ENCODE results near the gene NR1H3.
"Not testable (repeated sequence)": the region's sequence is repeated elsewhere in the genome, so short reads cannot be mapped to it uniquely, and the experiment has no call there.

The NR1H3 gene

DNA sequence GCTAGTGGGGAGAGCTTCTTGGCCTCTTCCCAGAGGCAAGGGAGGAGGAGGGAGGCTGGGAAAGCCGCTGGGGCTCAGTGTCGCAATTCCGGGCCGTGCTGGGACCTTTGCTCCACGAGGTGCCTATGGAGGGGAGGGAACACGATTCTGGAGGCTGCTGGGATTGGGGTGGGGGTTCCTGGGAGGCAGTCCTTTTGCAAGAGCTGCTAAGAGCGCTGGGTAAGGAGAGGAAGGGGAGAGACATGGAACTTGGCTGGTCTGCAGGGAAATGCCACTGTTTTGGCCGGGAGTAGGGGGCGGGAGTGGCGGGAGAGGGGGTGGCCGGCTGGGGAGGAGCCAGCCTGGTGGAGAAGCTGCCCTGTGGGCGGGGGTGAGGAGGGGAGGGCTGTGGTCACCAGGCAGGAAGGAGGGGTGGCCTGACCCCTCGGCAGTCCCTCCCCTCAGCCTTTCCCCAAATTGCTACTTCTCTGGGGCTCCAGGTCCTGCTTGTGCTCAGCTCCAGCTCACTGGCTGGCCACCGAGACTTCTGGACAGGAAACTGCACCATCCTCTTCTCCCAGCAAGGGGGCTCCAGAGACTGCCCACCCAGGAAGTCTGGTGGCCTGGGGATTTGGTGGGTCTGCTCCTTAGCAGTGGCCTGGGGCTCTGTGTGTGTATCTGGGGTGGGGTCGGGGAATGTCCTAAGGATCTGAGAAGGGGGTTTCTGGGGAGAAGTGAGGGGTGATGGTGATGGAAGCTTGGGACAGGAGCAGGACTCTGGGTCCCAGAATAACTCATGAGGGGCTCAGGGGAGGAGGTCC lies at the start of gene NR1H3:
NR1H3 (plus strand) TSS at position 480 of the 800 bp plus-strand sequence. CDS start 1,221 bp downstream, outside the sequence.
- peak within 1 kb of the TSS; percentile 35 for H3K27ac Mint-ChIP-seq
- H3K27me3 Mint-ChIP-seq, result no peaks in the 10 kb centered on the region
- H3K9me3 Mint-ChIP-seq, result no peaks in the 10 kb centered on the region
- no peak within 1 kb of the TSS for H3K4me3 Mint-ChIP-seq
- peaks cover 9% of the 10 kb centered on the region for H3K4me1 Mint-ChIP-seq (ENCODE audit: low read depth)
- H3K36me3 Mint-ChIP-seq (ENCODE audit: low read depth), result peaks cover 5% of the 10 kb centered on the region
- DNase-seq, result no peak

- not testable (repeated sequence) for H3K27ac Mint-ChIP-seq; H3K9me3 Mint-ChIP-seq; H3K36me3 Mint-ChIP-seq (ENCODE audit: low read depth); H3K4me1 Mint-ChIP-seq (ENCODE audit: low read depth); DNase-seq; H3K4me3 Mint-ChIP-seq; H3K27me3 Mint-ChIP-seq
Measured at GRCh38 chr11:47208008-47208552, 49.7 kb upstream of the NR1H3 start.

DNA sequence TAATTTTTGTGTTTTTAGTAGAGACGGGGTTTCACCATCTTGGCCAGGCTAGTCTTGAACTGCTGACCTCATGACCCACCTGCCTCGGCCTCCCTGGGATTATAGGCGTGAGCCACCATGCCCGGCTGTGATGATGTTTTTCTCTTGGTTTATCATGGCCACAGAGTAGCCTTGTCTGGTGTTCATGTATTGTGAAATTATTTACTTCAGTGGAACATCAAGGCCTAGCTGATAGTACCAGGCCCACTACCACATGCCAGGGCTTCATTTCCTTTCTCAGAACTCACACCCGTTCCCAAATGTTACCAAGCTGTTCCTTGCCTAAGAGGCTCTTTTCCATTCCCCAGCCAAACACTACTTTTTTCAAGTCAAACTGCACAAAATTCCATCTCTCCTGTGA lies 49.2 kb upstream of the NR1H3 start:
- Mint-ChIP-seq H3K4me1 (ENCODE audit: low read depth) (peaks cover 6% of the 10 kb centered on the region), H3K27ac (no peak overlapping the region), H3K9me3 (no peaks in the 10 kb centered on the region), H3K27me3 (no peaks in the 10 kb centered on the region), H3K36me3 (ENCODE audit: low read depth) (no peaks in the 10 kb centered on the region), H3K4me3 (no peak overlapping the region)
- DNase-seq, result no peak

GRCh38 chr11:47212938-47213337 lies 44.9 kb upstream of the NR1H3 start:
- no peaks in the 10 kb centered on the region for H3K27me3 Mint-ChIP-seq
- peaks cover 33% of the 10 kb centered on the region for H3K4me1 Mint-ChIP-seq (ENCODE audit: low read depth)
- no peak overlapping the region for H3K4me3 Mint-ChIP-seq
- H3K27ac Mint-ChIP-seq, result no peak overlapping the region
- no peaks in the 10 kb centered on the region for H3K9me3 Mint-ChIP-seq
- DNase-seq, result no peak
- peaks cover 32% of the 10 kb centered on the region for H3K36me3 Mint-ChIP-seq (ENCODE audit: low read depth)

DNA sequence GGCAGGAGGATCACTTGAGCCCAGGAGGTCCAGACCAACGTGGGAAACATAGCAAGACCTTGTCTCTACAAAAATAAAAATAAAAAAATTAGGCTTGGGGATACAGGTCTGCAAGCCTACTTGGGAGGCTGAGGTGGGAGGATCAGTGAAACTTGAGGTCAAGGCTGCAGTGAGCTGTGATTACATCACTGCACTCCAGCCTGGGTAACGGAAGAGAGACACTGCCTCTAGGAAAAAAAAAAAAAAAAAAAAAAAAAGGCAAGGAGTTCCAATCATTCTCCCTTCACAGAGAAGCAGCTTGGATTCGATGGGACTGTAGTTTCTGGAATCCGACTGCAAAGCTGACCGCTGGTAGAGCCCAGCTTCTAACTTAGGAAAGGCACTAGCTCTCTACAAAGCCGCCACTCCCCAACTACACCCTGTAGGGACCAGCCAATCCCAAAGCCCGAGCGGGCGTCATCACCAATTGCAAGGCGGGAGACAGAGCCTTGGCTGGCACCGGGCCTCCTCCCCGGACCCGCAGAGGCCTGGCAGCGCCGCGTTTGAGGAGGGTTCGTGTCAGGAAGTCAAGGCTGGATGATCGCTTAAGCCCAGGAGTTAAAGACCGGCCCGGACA lies 43.7 kb upstream of the NR1H3 start:
- Mint-ChIP-seq H3K36me3 (ENCODE audit: low read depth) (peaks cover 43% of the 10 kb centered on the region), H3K4me3 (peak overlapping the region; percentile 97), H3K9me3 (no peaks in the 10 kb centered on the region), H3K27me3 (no peaks in the 10 kb centered on the region), H3K27ac (peak overlapping the region; percentile 100), H3K4me1 (ENCODE audit: low read depth) (peaks cover 40% of the 10 kb centered on the region)
- DNase-seq, result peak; percentile 87

DNA sequence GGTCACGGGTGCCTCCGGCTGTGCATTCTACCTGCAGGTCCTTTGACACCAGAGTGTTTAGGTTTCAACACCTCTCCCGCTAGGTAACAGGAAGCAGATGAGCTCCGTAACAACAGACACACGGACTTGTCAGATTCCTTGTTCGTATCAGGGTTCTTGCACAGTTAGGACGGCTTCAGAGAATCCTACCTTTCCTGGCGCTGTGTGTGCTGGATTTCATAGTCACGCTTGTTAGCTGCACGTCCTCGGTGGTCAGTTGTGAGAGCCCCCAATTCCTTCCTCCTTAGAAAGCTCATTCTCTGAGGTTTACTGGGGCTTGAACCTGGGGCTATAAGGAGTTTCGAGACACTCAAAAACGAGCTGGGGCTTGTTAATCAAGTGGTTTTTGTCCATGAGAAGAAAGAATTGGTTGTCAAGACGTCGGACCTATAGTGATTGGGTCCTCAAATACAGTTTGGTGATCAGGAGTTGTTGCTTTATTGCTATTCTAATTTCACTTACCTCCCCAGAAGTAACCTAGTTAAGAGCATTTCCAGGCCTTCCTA lies 42.4 kb upstream of the NR1H3 start:
- DNase-seq, result no peak
- Mint-ChIP-seq H3K27me3 (no peaks in the 10 kb centered on the region), H3K27ac (peak overlapping the region; percentile 100), H3K36me3 (ENCODE audit: low read depth) (peaks cover 56% of the 10 kb centered on the region), H3K9me3 (no peaks in the 10 kb centered on the region), H3K4me3 (peak overlapping the region; percentile 97), H3K4me1 (ENCODE audit: low read depth) (peaks cover 48% of the 10 kb centered on the region)

DNA sequence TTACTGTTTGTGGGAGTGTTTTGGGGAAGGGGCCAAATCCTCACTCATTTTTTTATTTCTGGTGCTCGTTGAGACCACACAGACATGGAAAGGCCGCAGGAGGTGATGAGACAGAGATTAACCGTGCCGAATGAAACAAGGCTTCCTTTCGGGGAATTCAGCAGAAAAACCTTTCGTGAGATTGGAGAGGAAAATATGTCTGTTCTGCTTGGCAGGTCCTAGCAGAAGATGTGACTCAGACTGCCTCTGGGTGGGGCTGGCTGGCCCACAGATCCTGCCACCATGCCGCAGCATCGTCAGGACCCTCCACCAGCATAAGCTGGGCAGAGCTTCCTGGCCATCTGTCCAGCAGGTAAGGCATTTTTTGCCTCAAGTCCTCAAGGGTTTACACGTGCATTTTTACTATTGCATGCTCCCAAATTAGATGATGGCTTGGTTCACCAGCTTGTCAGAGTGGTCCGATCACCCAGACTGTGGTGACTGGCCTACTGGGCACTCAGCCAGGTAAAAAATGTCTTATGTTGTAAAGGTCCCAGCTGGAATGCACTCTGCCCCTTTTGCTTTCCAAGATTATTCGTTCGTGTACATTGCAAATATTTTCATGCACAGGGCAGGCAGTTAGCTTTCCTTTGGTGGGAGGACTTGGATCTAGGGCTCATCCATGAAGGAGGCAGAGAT lies 41.5 kb upstream of the NR1H3 start:
- DNase-seq, result peak; percentile 82

GRCh38 chr11:47220401-47220821 lies 37.4 kb upstream of the NR1H3 start:
- H3K27ac Mint-ChIP-seq, result peak overlapping the region; percentile 88
- H3K27me3 Mint-ChIP-seq, result no peaks in the 10 kb centered on the region
- peaks cover 83% of the 10 kb centered on the region for H3K36me3 Mint-ChIP-seq (ENCODE audit: low read depth)
- H3K4me1 Mint-ChIP-seq (ENCODE audit: low read depth), result peaks cover 56% of the 10 kb centered on the region
- no peaks in the 10 kb centered on the region for H3K9me3 Mint-ChIP-seq
- DNase-seq, result no peak
- H3K4me3 Mint-ChIP-seq, result no peak overlapping the region

More for the DNA sequence above, 41.5 kb upstream of the NR1H3 start:
- Mint-ChIP-seq H3K4me1 (ENCODE audit: low read depth) (peaks cover 50% of the 10 kb centered on the region), H3K4me3 (peak overlapping the region; percentile 97), H3K27me3 (no peaks in the 10 kb centered on the region), H3K27ac (peak overlapping the region; percentile 100), H3K36me3 (ENCODE audit: low read depth) (peaks cover 62% of the 10 kb centered on the region), H3K9me3 (no peaks in the 10 kb centered on the region)

- H3K4me1 Mint-ChIP-seq (ENCODE audit: low read depth), result peaks cover 55% of the 10 kb centered on the region
- peak overlapping the region; percentile 57 for H3K27ac Mint-ChIP-seq
- DNase-seq, result no peak
- H3K4me3 Mint-ChIP-seq, result no peak overlapping the region
- no peaks in the 10 kb centered on the region for H3K9me3 Mint-ChIP-seq
- H3K27me3 Mint-ChIP-seq, result no peaks in the 10 kb centered on the region
- H3K36me3 Mint-ChIP-seq (ENCODE audit: low read depth), result peaks cover 84% of the 10 kb centered on the region
Measured at GRCh38 chr11:47222696-47223095, 35.1 kb upstream of the NR1H3 start.

GRCh38 chr11:47225552-47226400 lies 32.0 kb upstream of the NR1H3 start:
- Mint-ChIP-seq H3K27ac (peak overlapping the region; percentile 91), H3K4me3 (peak overlapping the region; percentile 55), H3K36me3 (ENCODE audit: low read depth) (peaks cover 84% of the 10 kb centered on the region), H3K9me3 (no peaks in the 10 kb centered on the region), H3K4me1 (ENCODE audit: low read depth) (peaks cover 33% of the 10 kb centered on the region), H3K27me3 (no peaks in the 10 kb centered on the region)
- DNase-seq, result no peak

GRCh38 chr11:47229161-47229560 lies 28.6 kb upstream of the NR1H3 start:
- peak overlapping the region; percentile 5 for H3K27ac Mint-ChIP-seq
- H3K9me3 Mint-ChIP-seq, result no peaks in the 10 kb centered on the region
- H3K4me3 Mint-ChIP-seq, result no peak overlapping the region
- H3K4me1 Mint-ChIP-seq (ENCODE audit: low read depth), result peaks cover 34% of the 10 kb centered on the region
- peaks cover 88% of the 10 kb centered on the region for H3K36me3 Mint-ChIP-seq (ENCODE audit: low read depth)
- no peak for DNase-seq
- no peaks in the 10 kb centered on the region for H3K27me3 Mint-ChIP-seq

DNA sequence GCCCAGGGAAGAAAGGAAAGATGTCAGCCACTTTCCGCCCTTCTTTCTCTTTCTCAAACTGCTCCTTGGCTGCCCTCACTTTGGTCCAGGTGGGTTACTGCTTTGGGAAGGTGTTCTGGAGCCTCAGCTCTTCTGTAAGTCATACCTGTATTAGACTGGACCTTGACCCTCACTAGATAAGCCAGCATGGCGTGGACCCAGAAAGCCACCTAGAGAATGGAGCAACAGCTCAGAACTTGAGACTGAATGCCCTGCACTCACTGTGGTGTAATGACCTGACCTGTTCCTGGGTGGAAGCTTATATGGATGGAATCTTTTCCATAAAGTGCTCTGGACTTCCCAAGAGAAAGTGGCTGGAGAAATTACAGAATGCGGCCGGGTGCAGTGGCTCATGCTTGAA lies 24.7 kb upstream of the NR1H3 start:
- H3K36me3 Mint-ChIP-seq (ENCODE audit: low read depth), result peaks cover 89% of the 10 kb centered on the region
- no peak for DNase-seq
- H3K27me3 Mint-ChIP-seq, result no peaks in the 10 kb centered on the region
- peak overlapping the region; percentile 37 for H3K27ac Mint-ChIP-seq
- no peaks in the 10 kb centered on the region for H3K9me3 Mint-ChIP-seq
- no peak overlapping the region for H3K4me3 Mint-ChIP-seq
- H3K4me1 Mint-ChIP-seq (ENCODE audit: low read depth), result peaks cover 32% of the 10 kb centered on the region

GRCh38 chr11:47233989-47234668 lies 23.7 kb upstream of the NR1H3 start:
- Mint-ChIP-seq H3K9me3 (no peaks in the 10 kb centered on the region), H3K27me3 (no peaks in the 10 kb centered on the region), H3K36me3 (ENCODE audit: low read depth) (peaks cover 89% of the 10 kb centered on the region), H3K4me3 (peak overlapping the region; percentile 24), H3K27ac (peak overlapping the region; percentile 89), H3K4me1 (ENCODE audit: low read depth) (peaks cover 32% of the 10 kb centered on the region)
- DNase-seq, result no peak

Data from activated T-cell treated with anti-CD3 and anti-CD28 coated beads, Interleukin-2, amount 50 U/mL, for 24 hours (primary cell).